ENCODE results near the gene LASP1.
A peak's percentile ranks its signal among the peaks of the same experiment; 100 is the strongest.

The LASP1 gene

GRCh38 chr17:38844261-38844757 lies 25.5 kb upstream of the LASP1 start:
- Histone ChIP-seq H3K9ac (ENCODE audit: low read length) (no peak overlapping the region), H3K4me2 (ENCODE audit: low read length) (peak overlapping the region; percentile 27; the same call in 1 of the 2 replicates), H3F3A (ENCODE audit: insufficient read depth, low read length) (peaks cover 22% of the 10 kb centered on the region; the same call in 1 of the 2 replicates), H3K27me3 (ENCODE audit: insufficient read depth, low read length) (no peaks in the 10 kb centered on the region), H3K36me3 (ENCODE audit: insufficient read depth, low read length) (peaks cover 26% of the 10 kb centered on the region), H3K9me2 (ENCODE audit: low read depth, low read length) (no peaks in the 10 kb centered on the region), H3K9me3 (ENCODE audit: low read length) (no peaks in the 10 kb centered on the region), H3K79me2 (ENCODE audit: insufficient read depth, low read length) (no peaks in the 10 kb centered on the region), H4K20me1 (ENCODE audit: insufficient read depth, low read length) (no peaks in the 10 kb centered on the region), H3K4me1 (ENCODE audit: insufficient read depth, low read length, severe bottlenecking) (peaks cover 6% of the 10 kb centered on the region), H2AFZ (ENCODE audit: low read length) (no peak overlapping the region), H3K4me3 (ENCODE audit: low read depth, low read length, poor library complexity, severe bottlenecking) (no peak overlapping the region), H3K27ac (ENCODE audit: low read depth, low read length, poor library complexity, severe bottlenecking) (peak overlapping the region; percentile 75)
- TF ChIP-seq EZH2 (IDR thresholded peaks at IDR 0.05; ENCODE audit: borderline replicate concordance, low read length), result no peak
- no peak for TF ChIP-seq CTCF (IDR thresholded peaks at IDR 0.05; ENCODE audit: low read length)

- Histone ChIP-seq H3K4me3 (ENCODE audit: low read depth, low read length, poor library complexity, severe bottlenecking) (no peak overlapping the region), H3K9ac (ENCODE audit: low read length) (no peak overlapping the region), H3K4me1 (ENCODE audit: insufficient read depth, low read length, severe bottlenecking) (peaks cover 32% of the 10 kb centered on the region), H3K4me2 (ENCODE audit: low read length) (no peak overlapping the region), H3K9me3 (ENCODE audit: low read length) (no peaks in the 10 kb centered on the region), H3K27me3 (ENCODE audit: insufficient read depth, low read length) (no peaks in the 10 kb centered on the region), H3F3A (ENCODE audit: insufficient read depth, low read length) (peaks cover 32% of the 10 kb centered on the region; the same call in 1 of the 2 replicates), H4K20me1 (ENCODE audit: insufficient read depth, low read length) (no peaks in the 10 kb centered on the region; the same call in 1 of the 2 replicates), H3K36me3 (ENCODE audit: insufficient read depth, low read length) (peaks cover 66% of the 10 kb centered on the region), H3K9me2 (ENCODE audit: low read depth, low read length) (no peaks in the 10 kb centered on the region), H3K79me2 (ENCODE audit: insufficient read depth, low read length) (peaks cover 27% of the 10 kb centered on the region), H2AFZ (ENCODE audit: low read length) (no peak overlapping the region), H3K27ac (ENCODE audit: low read depth, low read length, poor library complexity, severe bottlenecking) (no peak overlapping the region)
- TF ChIP-seq CTCF (IDR thresholded peaks at IDR 0.05; ENCODE audit: low read length) (no peak), EZH2 (IDR thresholded peaks at IDR 0.05; ENCODE audit: borderline replicate concordance, low read length) (no peak)
These were observed 21.3 kb upstream of the LASP1 start for GRCh38 chr17:38848557-38848891.

- no peaks in the 10 kb centered on the region for H3K9me3 ChIP-seq (ENCODE audit: low read length)
- H3K9me2 ChIP-seq (ENCODE audit: low read depth, low read length), result no peaks in the 10 kb centered on the region
- peaks cover 66% of the 10 kb centered on the region for H3K36me3 ChIP-seq (ENCODE audit: insufficient read depth, low read length)
- H3K4me3 ChIP-seq (ENCODE audit: low read depth, low read length, poor library complexity, severe bottlenecking), result no peak overlapping the region
- H3K9ac ChIP-seq (ENCODE audit: low read length), result no peak overlapping the region
- no peak overlapping the region for H3K27ac ChIP-seq (ENCODE audit: low read depth, low read length, poor library complexity, severe bottlenecking)
- H3K4me2 ChIP-seq (ENCODE audit: low read length), result no peak overlapping the region
- TF ChIP-seq CTCF (IDR thresholded peaks at IDR 0.05; ENCODE audit: low read length) (no peak), EZH2 (IDR thresholded peaks at IDR 0.05; ENCODE audit: borderline replicate concordance, low read length) (no peak)
- no peaks in the 10 kb centered on the region; the same call in 1 of the 2 replicates for H4K20me1 ChIP-seq (ENCODE audit: insufficient read depth, low read length)
- peaks cover 32% of the 10 kb centered on the region for H3K4me1 ChIP-seq (ENCODE audit: insufficient read depth, low read length, severe bottlenecking)
- H2AFZ ChIP-seq (ENCODE audit: low read length), result no peak overlapping the region
- H3F3A ChIP-seq (ENCODE audit: insufficient read depth, low read length), result peaks cover 32% of the 10 kb centered on the region; the same call in 1 of the 2 replicates
- H3K79me2 ChIP-seq (ENCODE audit: insufficient read depth, low read length), result peaks cover 27% of the 10 kb centered on the region
- H3K27me3 ChIP-seq (ENCODE audit: insufficient read depth, low read length), result no peaks in the 10 kb centered on the region
These were observed 20.8 kb upstream of the LASP1 start for GRCh38 chr17:38848939-38849605.
